ENCODE results near the gene MIDN.

MIDN gene

GRCh38 chr19:1247748-1248138 is 640 bp upstream of the MIDN start:
- DNase-seq: no peak

GRCh38 chr19:1248786-1249297 is 459 bp downstream of the MIDN start:
- DNase-seq: peak; percentile 80

GRCh38 chr19:1249298-1249989 is 1.1 kb downstream of the MIDN start:
- DNase-seq: peak; percentile 95

GRCh38 chr19:1249990-1250436 is 1.6 kb downstream of the MIDN start:
- no peak for DNase-seq

- peak; percentile 59 for DNase-seq
Observed at GRCh38 chr19:1250437-1251260, 2.3 kb downstream of the MIDN start.

GRCh38 chr19:1251330-1252220 is 3.2 kb downstream of the MIDN start:
- peak; percentile 60 for DNase-seq

GRCh38 chr19:1252221-1252820 is 3.9 kb downstream of the MIDN start:
- peak; percentile 55 for DNase-seq

GRCh38 chr19:1252821-1253513 is 4.6 kb downstream of the MIDN start:
- DNase-seq: peak; percentile 73

GRCh38 chr19:1253514-1254080 is 5.2 kb downstream of the MIDN start:
- no peak for DNase-seq

- DNase-seq: no peak
Observed at GRCh38 chr19:1254081-1254527, 5.7 kb downstream of the MIDN start.

GRCh38 chr19:1254530-1255185 is 6.3 kb downstream of the MIDN start:
- DNase-seq: no peak

- DNase-seq: no peak
Observed at GRCh38 chr19:1255186-1256161, 7.1 kb downstream of the MIDN start.

- DNase-seq: no peak
Observed at GRCh38 chr19:1256646-1257474, 8.5 kb downstream of the MIDN start.

- DNase-seq: no peak
Observed at GRCh38 chr19:1257475-1258162, 9.2 kb downstream of the MIDN start.

GRCh38 chr19:1258163-1258492 is 9.7 kb downstream of the MIDN start:
- DNase-seq: no peak

GRCh38 chr19:1258707-1259205 is 10.4 kb downstream of the MIDN start:
- DNase-seq: no peak

- peak; percentile 58 for DNase-seq
Observed at GRCh38 chr19:1259206-1259875, 11.0 kb downstream of the MIDN start.
